Ovary (tissue), 9 donors: ENCODE results near the gene PLCG1. TPM values are rescaled to one million over a fixed set of nuclear protein-coding genes. Genes with fewer than 3 reads are reported as not detected.

ENCODE experiments used
- DNase-seq, 5 donors: peaks; one replicate each; pipeline ENCODE4 v3.0.0-alpha.2; 2019 to 2020
- H3K27ac ChIP-seq, 2 donors: fragments of 200-600 bp; one replicate each; pipeline versions ENCODE4 v1.5.1 to v1.8.0; 2019 to 2022
- H3K27me3 ChIP-seq: fragments of 200-600 bp; one replicate; pipeline ENCODE4 v1.8.0; 2022
- H3K36me3 ChIP-seq: fragments of 200-600 bp; sonication (generic); one replicate; pipeline ENCODE4 v1.5.1; 2019
- H3K4me1 ChIP-seq: one replicate; pipeline ENCODE4 v1.8.1; 2013; ENCODE audit warnings: mild to moderate bottlenecking, moderate library complexity; ENCODE audit not compliant: insufficient read depth
- H3K4me3 ChIP-seq: fragments of 200-600 bp; sonication (generic); one replicate; pipeline ENCODE4 v1.5.1; 2017
- H3K9me3 ChIP-seq, 2 donors: fragments of 200-600 bp in 1 of 2; sonication (generic) in 1 of 2; one replicate each; pipeline versions ENCODE4 v1.5.1 to v1.8.1; 2013 to 2019; ENCODE audit warnings: mild to moderate bottlenecking in 1 of 2, moderate library complexity in 1 of 2
- EP300 ChIP-seq: sonication (generic); formaldehyde crosslinking; IDR thresholded peaks from one replicate; pipeline ENCODE4 v1.6.1; 2017; ENCODE audit warnings: antibody characterized with exemption
- POLR2A ChIP-seq: fragments of 450-650 bp; IDR thresholded peaks from one replicate; pipeline ENCODE4 v1.6.1; 2017; ENCODE audit warnings: antibody characterized with exemption, mild to moderate bottlenecking, moderate library complexity
- WGBS, 3 donors: extraction: QIAGEN DNeasy Blood & Tissue Kit in 1 of 3; methylation state at CpG; one replicate each; pipeline versions ENCODE4 v1.1.5 to v1.1.7; 2013 to 2017; 5-methylcytosine and 5-hydroxymethylcytosine counted together
- intact Hi-C, 4 donors: fragments of 100-400 bp; cut with DNase I; formaldehyde crosslinking; loops; one replicate each; pipeline versions ENCODE4 v1.11.0 to v1.15.1; 2022 to 2023
- polyA plus RNA-seq, 2 donors: library from polyadenylated mRNA; stranded (reverse); fragments of 200-250 nt in 1 of 2; fragments of 350-450 nt in 1 of 2; fragmentation: Illumina TruSeq in 1 of 2; extraction: RNeasy Lipid Tissue Mini Kit (QIAGEN cat#74804) in 1 of 2; gene quantifications; one replicate each; pipeline ENCODE4 v1.2.3, GENCODE V29; 2013 to 2014
- total RNA-seq, 7 donors: library from RNA; depleted of rRNA in 2 of 7; stranded (reverse); fragments of >200 nt in 2 of 7; fragmentation: NEBNext Ultra II Directional in 3 of 7; extraction: Animal tissue kit (Norgen Biotek cat#: 25700) in 3 of 7; gene quantifications; one replicate each; pipeline versions ENCODE4 v1.1.0 to v1.2.4, GENCODE V29; 2016 to 2023
- TF ChIP-seq, protein P1 (sequence below), 3 donors: fragments of 450-650 bp in 2 of 3; fragments of 200-600 bp in 1 of 3; IDR thresholded peaks; one replicate each; pipeline versions ENCODE4 v1.5.1 to v1.8.0; 2016 to 2022; ENCODE audit warnings: antibody characterized with exemption in 3 of 3, mild to moderate bottlenecking in 1 of 3
- donor health status: DM: no; HTN: no; CAD: no; lungs with moderate emphysema.
- donor health status: DM: no; HTN: no; CAD: no.
- donor health status: Bipolar disorder and iron deficiency.
- donor health status: DM: yes; HTN: yes; CAD: no.
- donor health status: DM: no; HTN: no; CAD: no.
- donor health status: DM: yes; HTN: yes; CAD: no.

PLCG1 gene
- total and polyA plus RNA-seq, 9 donors: 56.1 to 158 (median 101) TPM

DNA sequence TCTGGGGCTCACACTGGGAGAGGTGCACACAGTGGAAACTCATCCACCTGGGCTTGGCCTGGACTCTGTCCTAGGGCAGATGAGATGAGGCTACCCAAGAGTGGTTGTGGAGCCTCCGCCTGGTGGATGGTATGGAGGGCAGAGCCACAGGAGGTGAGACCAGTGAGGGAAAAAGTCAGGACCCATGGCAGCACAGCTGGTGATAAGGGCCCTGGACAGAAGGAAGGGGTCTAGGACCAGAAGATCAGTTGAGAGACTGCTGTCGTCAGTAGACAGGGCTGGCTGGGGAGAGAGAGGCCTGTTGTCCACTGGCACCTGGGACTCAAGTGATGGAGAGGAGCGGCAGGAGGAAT is 29.8 kb downstream of the PLCG1 start:
- Histone ChIP-seq H3K27me3 (no peaks in the 10 kb centered on the region), H3K9me3 (no peaks in the 10 kb centered on the region), H3K4me3 (no peak overlapping the region), H3K36me3 (no peaks in the 10 kb centered on the region), H3K27ac (no peak overlapping the region), H3K4me1 (no peaks in the 10 kb centered on the region)
- intact Hi-C loops: loop anchor here in 2 of 4 donors (10.0 kb wide), 2 partner anchors 58 to 238 kb away; no protein-coding TSS in a partner anchor
- no peak for TF ChIP-seq POLR2A
- peak in 3 of 5 donors; percentile 4 to 13 (median 12) for DNase-seq
- WGBS, 3 donors: 89 to 93% (median 90%) methylated on average over 3 of the region's 3 CpGs

- 88 to 92% (median 90%) methylated on average over 11 of the region's 11 CpGs for WGBS, 3 donors
- intact Hi-C loops: loop anchor here in 2 of 4 donors (10.0 kb wide), 2 partner anchors 57 to 237 kb away; no protein-coding TSS in a partner anchor
- H3K27ac ChIP-seq: no peak overlapping the region
Measured at GRCh38 chr20:41167481-41168253, 30.3 kb downstream of the PLCG1 start.

DNA sequence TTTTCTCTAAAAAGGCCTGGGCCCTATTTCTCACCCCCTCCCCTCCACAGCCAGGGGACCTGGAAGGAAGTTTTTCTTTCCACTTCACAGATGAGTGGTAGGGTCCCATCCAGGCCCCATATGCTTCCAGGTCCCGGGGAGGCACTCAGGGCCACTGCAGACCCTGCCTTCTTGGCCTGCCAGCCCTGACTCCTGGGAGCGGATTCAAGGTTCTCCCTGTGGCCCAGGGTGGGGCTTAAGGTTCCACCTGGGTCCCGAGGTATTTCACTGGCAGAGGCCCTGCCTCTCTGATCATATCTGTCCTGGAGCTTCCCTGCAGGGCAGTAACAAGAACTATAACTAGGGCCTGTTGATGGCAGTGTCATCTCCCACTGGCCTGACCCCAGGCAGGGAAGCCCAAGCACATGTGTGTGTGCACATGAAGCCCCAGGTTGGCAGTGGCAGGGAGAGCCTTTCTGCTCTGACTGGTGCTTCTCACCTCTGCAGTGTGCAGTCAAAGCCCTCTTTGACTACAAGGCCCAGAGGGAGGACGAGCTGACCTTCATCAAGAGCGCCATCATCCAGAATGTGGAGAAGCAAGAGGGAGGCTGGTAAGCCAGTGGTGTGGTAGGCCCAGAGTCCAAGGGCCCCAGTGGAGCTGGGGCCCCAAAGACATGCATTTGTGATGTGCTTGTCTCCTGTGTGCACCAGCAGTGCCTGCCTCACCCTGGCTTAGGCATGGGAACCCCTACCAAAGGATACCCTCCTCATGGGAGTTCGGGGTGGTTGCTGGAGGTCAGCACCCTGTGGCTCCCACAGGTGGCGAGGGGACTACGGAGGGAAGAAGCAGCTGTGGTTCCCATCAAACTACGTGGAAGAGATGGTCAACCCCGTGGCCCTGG is 31.2 kb downstream of the PLCG1 start:
- H3K4me3 ChIP-seq: no peak overlapping the region
- H3K9me3 ChIP-seq: no peaks in the 10 kb centered on the region
- TF ChIP-seq POLR2A: no peak
- TF ChIP-seq EP300: no peak
- TF ChIP-seq, protein P1, sequence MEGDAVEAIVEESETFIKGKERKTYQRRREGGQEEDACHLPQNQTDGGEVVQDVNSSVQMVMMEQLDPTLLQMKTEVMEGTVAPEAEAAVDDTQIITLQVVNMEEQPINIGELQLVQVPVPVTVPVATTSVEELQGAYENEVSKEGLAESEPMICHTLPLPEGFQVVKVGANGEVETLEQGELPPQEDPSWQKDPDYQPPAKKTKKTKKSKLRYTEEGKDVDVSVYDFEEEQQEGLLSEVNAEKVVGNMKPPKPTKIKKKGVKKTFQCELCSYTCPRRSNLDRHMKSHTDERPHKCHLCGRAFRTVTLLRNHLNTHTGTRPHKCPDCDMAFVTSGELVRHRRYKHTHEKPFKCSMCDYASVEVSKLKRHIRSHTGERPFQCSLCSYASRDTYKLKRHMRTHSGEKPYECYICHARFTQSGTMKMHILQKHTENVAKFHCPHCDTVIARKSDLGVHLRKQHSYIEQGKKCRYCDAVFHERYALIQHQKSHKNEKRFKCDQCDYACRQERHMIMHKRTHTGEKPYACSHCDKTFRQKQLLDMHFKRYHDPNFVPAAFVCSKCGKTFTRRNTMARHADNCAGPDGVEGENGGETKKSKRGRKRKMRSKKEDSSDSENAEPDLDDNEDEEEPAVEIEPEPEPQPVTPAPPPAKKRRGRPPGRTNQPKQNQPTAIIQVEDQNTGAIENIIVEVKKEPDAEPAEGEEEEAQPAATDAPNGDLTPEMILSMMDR (IDR thresholded peaks at IDR 0.05): no peak
- peak in 4 of 5 donors; percentile 7 to 25 (median 12) for DNase-seq
- H3K27ac ChIP-seq: no peak overlapping the region
- H3K36me3 ChIP-seq: no peaks in the 10 kb centered on the region
- 89% methylated on average over 10 of the region's 10 CpGs for WGBS, 3 donors
- H3K4me1 ChIP-seq: no peaks in the 10 kb centered on the region
- H3K27me3 ChIP-seq: no peaks in the 10 kb centered on the region
- intact Hi-C loops: loop anchor here in 2 of 4 donors (10.0 kb wide), 2 partner anchors 56 to 236 kb away; no protein-coding TSS in a partner anchor

More at GRCh38 chr20:41167481-41168253, 30.3 kb downstream of the PLCG1 start:
- TF ChIP-seq, protein P1 (IDR thresholded peaks at IDR 0.05): no peak
- TF ChIP-seq POLR2A: no peak
- no peak for TF ChIP-seq EP300
- no peak overlapping the region for H3K4me3 ChIP-seq
- peak in 2 of 5 donors; percentile 3 to 10 for DNase-seq
- H3K27me3 ChIP-seq: no peaks in the 10 kb centered on the region
- H3K4me1 ChIP-seq: no peaks in the 10 kb centered on the region
- no peaks in the 10 kb centered on the region for H3K36me3 ChIP-seq
- H3K9me3 ChIP-seq: no peaks in the 10 kb centered on the region

GRCh38 chr20:41169162-41169690 is 31.9 kb downstream of the PLCG1 start:
- intact Hi-C loops: loop anchor here in 2 of 4 donors (10.0 kb wide), 2 partner anchors 56 to 236 kb away; no protein-coding TSS in a partner anchor
- Histone ChIP-seq H3K4me1 (no peaks in the 10 kb centered on the region), H3K36me3 (no peaks in the 10 kb centered on the region), H3K9me3 (no peaks in the 10 kb centered on the region), H3K27me3 (no peaks in the 10 kb centered on the region), H3K4me3 (no peak overlapping the region), H3K27ac (no peak overlapping the region)
- no peak for TF ChIP-seq POLR2A
- 87 to 91% (median 89%) methylated on average over 9 of the region's 9 CpGs for WGBS, 3 donors
- peak in 2 of 5 donors; percentile 3 to 21 for DNase-seq

DNA sequence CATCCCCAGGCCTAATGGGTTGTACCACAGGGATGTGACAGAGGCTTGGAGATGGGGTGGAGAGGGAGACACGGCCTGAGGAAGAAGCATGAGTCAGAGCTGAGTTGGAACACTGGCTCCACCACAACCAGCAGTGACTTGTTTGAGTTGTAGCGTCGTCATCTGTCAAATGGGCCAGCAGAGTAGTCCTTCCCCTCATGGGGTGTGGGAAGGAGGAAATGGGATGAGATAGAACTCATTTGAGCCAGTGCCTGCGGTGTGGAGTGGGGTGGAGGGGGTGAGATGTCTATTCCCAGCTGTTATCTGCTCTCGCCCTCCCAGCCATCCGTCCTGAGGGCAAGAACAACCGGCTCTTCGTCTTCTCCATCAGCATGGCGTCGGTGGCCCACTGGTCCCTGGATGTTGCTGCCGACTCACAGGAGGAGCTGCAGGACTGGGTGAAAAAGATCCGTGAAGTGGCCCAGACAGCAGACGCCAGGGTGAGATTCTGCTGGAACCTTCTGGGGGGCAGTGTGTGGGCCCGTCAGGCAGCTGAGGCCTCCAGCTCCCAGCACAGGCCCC is 32.5 kb downstream of the PLCG1 start:
- WGBS, 3 donors: 84 to 88% (median 85%) methylated on average over 14 of the region's 14 CpGs
- H3K27ac ChIP-seq: peak overlapping the region in 1 of 2 donors; percentile 44
- H3K27me3 ChIP-seq: no peaks in the 10 kb centered on the region
- no peaks in the 10 kb centered on the region for H3K9me3 ChIP-seq
- no peak overlapping the region for H3K4me3 ChIP-seq
- no peaks in the 10 kb centered on the region for H3K4me1 ChIP-seq
- intact Hi-C loops: loop anchor here (5.0 to 10.0 kb wide), 3 partner anchors 55 to 235 kb away; no protein-coding TSS in a partner anchor
- peak; percentile 8 to 26 (median 12) for DNase-seq
- TF ChIP-seq POLR2A (no peak), EP300 (no peak)
- TF ChIP-seq, protein P1 (IDR thresholded peaks at IDR 0.05): no peak
- no peaks in the 10 kb centered on the region for H3K36me3 ChIP-seq
